Esophagus mucosa (tissue), 1 donor: ENCODE results near the gene SAFB. TPM values are rescaled to one million over a fixed set of nuclear protein-coding genes. Genes with fewer than 3 reads are reported as not detected.

Experiments
- ATAC-seq: fragments of 200-7000 bp; cut with Tn5 transposase; one replicate; pipeline ENCODE4 v1.9.1; 2020
- total RNA-seq: library from RNA; stranded (reverse); gene quantifications from one replicate; pipeline ENCODE4 v1.2.4, GENCODE V29; 2023
- donor health status: DM: yes; HTN: yes; CAD: no.

The SAFB gene
- total RNA-seq, 1 donor from 2014 or later: 35.5 TPM

DNA sequence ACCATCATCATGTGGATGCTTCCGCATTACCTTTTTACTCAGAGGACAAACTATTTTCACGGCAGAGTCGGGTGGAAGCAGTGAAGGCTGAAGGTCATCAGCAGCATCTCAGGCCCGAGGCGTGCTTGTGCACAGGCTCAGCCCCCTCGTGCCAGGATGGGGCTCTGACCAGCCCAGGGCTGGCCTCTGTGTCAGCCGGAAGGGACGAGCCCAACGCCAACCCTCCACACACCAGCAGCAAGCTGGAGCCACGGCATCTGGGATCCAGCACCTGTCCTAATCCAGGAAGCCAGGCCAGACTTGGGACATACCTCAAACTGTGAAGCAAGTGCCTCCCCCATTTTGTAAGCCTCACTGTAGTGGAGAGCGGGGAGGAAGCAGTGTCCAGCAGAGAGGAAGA, 46.3 kb downstream of the SAFB start:
- ATAC-seq: no peak

DNA sequence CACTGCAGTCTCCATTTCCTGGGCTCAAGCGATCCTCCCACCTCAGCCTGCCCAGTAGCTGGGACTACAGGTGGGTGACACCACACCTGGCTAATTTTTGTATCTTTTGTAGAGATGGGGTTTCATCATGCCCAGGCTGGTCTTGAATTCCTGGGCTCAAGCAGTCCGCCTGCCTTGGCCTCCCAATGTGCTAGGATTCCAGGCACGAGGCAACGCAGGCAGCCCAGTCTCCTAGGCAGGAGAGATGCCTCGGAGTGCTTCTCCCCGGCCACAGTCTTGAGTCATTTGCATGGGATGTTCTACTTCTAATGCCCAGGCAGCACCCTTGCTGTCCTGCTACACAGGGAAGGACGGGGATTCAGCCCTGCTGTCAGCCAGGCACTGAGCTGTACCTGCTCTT, 48.7 kb downstream of the SAFB start:
- no peak for ATAC-seq

DNA sequence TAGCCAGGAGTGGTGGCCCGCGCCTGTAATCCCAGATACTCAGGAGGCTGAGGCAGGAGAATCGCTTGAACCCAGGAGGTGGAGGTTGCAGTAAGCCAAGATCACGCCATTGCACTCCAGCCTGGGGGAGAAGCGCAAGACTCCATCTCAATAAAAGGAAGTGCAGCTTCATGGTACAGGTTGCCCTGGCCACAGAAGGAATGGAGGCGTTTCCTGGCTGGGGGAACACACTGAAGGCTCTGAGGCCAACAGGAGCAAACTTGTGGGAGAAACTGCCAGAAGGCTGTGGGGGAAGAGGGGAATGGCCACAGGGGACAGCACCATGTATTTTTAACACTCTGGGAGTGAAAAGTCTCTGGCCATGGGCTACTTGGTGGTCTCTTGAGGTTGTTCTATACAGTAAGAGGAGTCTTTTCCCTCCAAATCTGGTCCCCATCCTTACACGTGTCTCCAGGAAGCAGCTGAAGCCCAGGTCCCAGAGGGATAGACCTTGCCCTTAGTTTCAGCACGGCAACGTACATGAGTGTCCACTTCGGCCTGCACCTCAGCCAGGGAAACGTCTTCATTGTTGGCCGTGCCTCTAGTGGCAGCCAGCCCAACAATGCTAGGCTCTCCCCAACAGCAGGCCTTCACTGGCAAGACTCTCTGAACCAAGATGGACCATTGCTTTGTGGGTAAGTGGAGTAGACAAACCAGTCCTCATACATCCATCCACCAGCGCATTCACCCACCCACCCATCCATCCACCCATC, 50.0 kb downstream of the SAFB start:
- ATAC-seq: no peak

- no peak for ATAC-seq
These were observed 50.9 kb downstream of the SAFB start for GRCh38 chr19:5673752-5674151.

DNA sequence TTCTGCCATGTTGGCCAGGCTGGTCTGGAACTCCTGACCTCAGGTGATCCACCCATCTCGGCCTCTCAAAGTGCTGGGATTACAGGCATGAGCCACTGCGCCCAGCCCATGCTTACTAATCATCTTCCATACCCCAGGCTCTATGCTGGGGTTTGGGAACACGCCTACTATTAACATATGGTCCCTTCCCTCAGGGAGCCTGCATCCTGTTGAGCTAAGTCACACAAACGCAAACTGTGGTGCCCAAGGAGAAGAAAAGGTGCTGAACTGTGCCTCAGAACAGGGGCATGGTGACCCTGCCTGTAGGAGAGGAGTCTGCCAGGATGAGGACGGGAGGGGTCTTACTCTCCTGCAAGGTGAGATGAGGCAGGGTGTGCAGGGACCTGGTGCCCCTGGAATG, 51.8 kb downstream of the SAFB start:
- ATAC-seq: peak; percentile 4

DNA sequence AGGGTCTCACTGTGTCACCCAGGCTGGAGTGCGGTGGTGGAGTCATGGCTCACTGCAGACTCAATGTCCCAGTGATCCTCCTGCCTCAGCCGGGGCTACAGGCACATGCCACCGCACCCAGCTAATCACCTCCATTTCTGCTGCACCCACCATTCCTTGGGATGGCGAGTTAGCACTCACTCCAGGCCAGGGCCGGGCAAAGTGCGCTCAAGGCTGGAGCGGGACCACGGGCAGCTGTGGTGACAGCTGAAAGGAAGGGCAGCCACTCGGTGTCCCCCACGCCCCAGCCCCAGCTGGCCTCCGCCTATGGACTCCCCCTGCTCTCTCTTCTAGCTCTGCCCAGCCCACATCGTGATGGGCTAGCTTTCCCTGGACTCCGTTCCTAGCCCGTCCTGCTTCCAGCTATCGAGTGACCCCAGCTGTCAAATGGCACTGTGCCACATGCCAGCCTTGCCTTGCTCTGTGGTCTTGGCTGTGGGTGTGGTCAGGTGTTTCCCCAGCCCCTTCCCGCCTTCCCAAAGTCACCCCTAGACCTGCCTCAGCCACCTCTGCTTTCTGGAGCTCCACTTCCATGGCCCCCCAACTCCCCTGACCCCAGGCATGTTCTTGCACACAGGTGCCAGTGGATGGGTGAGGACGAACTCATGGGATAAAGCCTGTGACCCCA, 53.4 kb downstream of the SAFB start:
- ATAC-seq: no peak

DNA sequence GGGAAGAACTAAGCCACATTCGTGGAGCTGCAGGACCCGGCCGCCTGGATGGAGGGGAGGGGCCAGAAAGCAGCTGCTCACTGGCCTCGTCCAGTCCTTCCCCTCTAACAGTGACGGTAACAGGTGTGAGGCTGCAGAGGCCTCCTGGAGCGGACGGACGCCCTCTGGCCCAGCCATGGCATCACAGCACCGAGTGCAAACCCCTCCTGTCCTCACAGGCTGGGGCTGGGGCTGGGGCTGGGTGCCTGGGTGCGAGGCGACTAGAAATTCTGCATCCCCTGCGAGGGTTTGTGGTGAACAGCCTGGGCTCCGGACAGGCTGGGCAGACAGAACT, 53.9 kb downstream of the SAFB start:
- no peak for ATAC-seq

- no peak for ATAC-seq
These were observed 54.3 kb downstream of the SAFB start for GRCh38 chr19:5677136-5677535.

- ATAC-seq: no peak
These were observed 54.7 kb downstream of the SAFB start for GRCh38 chr19:5677580-5677979.

DNA sequence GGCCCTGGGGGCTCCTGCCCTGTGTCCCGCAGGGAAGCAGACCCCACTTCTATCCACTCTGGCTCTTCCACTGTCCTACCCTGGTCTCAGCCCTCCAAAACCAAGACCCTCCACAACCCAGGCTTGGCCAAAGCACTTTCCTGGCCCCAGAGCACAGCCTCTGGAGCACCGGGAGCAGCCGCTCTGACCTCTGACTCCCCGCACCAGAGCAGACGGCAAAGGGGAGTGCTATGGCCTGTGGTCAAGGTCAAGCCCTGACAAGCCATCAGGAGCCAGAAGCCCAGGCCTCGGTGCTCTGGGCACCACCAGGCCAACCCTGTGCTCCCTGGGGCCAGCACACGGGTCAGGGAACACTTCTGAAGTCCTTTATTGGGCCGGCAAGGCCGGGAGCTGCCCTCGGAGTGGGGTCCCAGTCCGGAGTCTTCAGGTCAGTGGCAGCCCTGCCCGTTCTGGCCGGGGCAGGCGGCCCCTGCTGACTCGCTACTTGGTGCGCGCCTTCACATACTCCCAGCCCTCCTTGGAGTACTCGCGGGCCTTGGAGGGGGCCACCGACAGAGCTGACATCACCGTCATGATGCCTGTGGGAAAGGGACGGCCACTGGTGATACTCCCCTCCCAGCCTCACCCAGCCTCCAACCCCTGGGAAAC, 55.3 kb downstream of the SAFB start:
- no peak for ATAC-seq

DNA sequence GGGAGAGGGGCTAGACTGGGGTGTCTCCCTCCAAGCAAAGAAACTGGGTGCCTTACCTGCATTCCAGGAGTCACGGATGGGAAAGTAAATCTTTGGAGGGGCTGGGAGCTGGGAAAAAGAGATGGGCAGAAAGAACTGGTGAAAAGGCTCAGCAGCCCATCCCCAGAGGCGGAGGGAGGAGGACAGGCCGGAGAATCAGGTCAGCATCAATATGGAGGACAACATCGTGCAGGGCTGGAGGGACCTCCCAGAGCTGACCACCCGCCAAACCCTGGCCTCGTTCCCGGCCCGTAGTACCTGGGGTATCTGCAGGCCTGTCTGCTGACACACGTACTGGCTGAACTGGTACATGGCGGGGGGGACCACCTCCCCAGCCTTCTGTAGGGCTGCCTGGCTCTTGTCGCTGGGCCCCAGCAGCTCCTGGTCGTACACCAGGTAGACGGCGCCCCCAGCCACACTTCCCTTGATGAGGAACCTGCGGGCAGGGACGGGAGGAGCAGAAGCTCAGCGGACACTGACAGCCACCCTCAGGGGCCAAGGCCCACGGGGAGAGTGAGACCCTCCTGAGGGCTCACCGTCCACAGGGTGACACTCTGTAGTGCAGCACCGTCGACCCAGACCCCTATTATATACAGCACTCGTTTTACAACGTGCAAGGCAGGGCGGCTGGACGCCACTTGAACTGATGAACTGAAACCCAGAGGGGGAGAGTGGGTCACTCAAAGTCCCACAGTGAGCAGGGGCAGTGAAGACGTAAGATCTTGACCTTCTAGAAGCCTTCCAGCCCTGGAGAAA, 56.6 kb downstream of the SAFB start:
- ATAC-seq: peak; percentile 3

- peak; percentile 1 for ATAC-seq
These were observed 57.2 kb downstream of the SAFB start for GRCh38 chr19:5680084-5680436.

DNA sequence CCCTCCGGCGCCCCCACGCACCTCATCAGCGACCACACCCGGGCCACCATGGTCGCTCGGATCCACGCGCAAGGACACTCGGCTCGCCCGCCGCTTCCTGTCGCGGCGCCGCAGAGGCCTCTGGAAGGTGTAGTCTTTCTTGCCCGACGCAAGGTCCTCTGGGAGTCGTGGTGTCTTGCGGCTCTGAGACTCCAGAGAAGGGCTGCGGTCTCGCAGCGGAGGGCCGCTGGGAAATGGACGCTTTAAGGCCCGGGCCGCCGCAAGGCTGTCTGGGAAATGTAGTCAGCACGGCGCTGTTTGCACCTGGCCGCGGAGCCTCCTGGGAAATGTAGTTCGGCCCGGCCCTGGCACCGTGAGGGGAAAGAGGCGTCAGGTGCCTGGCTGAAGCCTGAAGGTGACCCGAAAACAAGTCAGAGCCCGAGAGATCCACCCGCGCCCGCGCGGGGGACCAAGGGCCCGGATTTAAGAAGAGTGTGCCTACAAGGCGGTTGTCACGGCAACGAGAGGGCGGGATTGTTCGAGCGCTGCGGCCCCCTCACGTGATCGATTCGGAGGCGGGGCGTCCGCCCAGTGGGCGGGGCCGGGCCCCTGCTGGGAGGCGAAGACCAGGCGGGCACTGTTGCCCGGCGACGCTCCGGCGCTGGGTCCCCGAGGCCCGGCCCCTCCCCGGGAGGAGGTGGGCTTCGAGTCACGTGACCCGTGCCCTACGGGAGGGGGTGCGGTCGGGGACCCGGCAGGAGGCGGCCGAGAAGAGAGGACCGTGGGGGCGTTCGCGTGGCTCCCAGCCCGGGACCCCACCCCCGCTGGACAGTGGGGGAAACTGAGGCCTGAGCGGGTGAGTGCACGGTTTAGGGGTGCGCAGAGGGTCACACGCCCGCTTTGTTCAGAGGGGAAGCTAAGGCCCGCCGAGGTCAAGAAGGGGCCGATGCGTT, 57.8 kb downstream of the SAFB start, which contains the start of the genes HSD11B1L and MICOS13:
TSS of gene HSD11B1L (plus strand) at position 591 of the 932 bp plus-strand sequence. CDS start 3,806 bp downstream, outside the sequence.
TSS of gene MICOS13 (minus strand) at position 80 of the 932 bp plus-strand sequence. CDS start at position 50, 30 bp downstream.
- ATAC-seq: peak; percentile 90

DNA sequence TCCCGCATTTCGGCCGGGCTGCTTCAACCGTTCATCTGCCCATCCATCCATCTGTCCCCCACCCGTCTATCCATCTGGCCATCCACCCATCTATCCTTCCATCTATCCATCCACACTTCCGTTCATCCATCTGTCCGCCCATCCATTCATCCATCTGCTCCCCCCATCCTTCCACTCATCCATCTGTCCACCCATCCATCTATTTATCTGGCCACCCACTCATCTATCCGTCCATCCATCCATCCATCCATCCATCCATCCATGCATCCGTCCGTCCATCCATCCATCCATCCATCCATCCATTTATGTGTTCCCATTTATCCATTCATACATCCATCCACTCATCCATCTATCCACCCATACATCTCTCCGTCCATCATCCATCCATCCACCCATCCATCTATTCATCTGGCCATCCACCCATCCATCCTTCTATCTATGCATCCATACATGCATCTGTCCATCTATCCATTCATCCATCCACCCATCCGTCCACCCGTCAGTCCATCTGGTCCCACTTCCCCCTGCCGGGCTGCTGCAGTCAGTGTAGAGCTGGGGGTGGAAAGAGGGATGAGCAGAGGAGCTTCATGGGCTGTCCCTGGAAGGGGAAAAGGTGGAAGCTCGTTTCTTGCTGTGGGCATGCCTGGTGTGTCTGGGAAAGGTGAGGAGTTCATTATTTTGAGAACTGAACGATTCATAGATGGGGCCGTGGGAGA, 58.7 kb downstream of the SAFB start:
- ATAC-seq: no peak

DNA sequence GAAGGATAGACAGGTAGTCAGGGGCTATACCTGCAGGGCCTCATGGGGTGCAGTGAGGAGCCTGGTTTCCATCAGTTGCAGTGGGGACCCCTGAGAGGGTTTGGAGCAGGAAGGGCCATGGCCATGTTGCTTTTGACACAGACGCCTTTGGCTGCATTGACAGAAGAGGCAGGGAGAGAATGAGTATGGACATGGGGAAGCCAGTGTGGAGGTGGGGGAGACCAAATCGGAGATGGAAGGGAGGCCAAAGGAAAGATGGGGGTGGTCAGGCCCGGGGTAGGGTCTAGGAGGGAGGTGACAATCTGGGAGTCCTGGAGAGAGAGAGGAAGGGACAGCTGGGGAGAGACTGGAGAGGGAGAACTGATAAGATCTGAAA, 59.2 kb downstream of the SAFB start:
- ATAC-seq: no peak

DNA sequence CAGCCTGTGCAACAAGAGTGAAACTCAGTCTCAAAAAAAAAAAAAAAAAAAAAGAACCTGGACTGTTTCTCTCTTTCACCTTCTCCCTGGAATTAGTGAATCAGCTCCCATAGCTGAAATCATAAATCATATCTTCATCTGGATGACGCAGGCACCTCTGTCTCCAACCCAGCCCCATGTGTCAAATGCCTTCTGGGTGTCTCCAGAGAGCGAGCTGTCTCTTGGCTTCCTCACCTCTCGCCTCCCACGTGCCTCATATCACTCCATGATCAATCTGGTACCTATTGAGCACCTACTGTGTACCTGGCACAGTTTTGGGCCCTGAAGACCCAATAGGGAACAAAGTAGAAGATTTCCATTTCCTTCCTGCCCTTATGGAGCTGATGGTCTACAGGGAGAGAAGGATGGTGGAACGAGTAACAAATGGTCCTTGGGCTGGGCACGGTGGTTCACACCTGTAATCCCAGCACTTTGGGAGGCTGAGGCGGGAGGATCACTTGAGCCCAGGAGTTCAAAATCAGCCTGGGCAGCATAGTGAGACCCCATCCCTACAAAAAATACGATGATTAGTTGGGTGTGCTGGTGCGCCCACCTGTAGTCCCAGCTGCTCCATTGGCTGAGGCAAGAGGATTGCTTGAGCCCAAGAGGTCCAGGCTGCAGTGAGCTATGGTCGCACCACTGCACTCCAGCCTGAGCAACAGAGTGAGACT, 60.4 kb downstream of the SAFB start:
- ATAC-seq: no peak

DNA sequence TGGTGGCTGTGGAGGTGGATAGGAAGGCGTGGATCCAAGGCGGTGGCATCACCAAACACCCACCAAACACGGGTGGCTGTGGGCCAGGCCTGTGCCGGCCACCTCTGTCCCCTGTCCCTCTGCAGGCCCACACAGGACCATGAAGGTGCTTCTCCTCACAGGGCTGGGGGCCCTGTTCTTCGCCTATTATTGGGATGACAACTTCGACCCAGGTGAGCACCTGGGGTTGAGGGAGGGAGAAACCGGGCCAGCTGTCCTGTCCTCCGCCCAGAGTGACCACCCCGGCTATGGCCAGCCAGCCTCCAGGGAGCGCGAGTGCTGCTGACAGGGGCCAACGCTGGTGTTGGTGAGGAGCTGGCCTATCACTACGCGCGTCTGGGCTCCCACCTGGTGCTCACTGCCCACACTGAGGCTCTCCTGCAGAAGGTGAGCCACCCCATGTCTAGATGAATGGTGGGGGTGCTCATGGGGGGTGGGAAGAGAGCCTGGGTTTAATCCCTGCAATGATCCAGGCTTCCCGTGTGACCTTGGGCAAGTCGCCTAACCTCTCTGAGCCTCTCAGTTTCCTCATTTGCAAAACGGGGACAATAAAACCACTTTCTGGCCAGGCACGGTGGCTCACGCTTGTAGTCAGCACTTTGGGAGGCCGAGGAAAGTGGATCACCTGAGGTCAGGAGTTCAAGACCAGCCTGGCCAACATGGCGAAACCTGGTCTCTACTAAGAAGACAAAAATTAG, 62.0 kb downstream of the SAFB start:
- no peak for ATAC-seq

DNA sequence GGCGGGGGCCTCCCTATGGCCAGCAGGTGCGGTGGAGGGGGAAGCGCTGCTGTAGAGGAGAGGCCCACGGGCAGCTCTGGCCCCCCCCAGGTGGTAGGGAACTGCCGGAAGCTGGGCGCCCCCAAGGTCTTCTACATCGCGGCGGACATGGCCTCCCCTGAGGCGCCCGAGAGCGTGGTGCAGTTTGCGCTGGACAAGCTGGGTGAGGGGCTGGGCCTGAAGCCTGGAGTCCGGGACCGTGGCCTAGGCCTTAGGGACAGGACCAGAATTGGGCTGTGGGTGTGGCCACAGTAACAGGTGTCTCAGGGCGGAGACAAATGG, 63.4 kb downstream of the SAFB start:
- ATAC-seq: no peak

DNA sequence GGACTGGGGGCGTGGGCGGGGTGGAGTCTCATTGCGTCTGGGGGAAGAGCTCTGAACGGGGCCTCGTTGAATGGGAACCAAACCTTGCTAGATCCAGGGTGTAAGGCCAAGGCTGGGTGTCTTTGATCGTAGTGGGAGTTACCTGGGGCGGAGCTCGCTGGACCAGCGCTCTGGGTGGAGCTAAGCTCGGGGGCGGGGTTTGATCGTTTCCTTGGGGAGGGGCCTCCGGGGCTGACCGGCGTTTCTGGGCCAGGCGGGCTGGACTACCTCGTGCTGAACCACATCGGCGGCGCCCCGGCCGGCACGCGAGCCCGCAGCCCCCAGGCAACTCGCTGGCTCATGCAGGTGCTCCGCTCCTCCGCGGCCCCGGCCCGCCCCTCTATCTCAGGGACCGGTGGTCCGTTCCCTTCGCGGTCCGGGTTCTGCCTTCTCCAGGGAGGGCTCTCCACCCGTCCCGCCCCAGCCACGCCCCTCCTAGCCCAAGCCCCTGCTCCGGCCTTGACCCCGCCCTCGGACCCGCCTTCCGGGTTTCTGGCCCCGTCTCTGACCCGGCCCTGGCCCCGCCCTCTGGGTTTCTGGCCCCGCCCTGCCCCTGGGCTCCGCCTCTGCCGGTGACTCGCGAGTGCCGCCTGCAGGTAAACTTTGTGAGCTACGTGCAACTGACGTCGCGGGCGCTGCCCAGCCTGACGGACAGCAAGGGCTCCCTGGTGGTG, 63.9 kb downstream of the SAFB start:
- ATAC-seq: peak; percentile 83
